NCI-H1092 treated with DMSO at 0.1 percent for 48 hours (cell line): ENCODE data around the gene ABCA13.

Experiments
- DNase-seq: peaks from one replicate; lab custom pipeline; 2025; lab: John Stamatoyannopoulos, UW

ABCA13 gene

DNA sequence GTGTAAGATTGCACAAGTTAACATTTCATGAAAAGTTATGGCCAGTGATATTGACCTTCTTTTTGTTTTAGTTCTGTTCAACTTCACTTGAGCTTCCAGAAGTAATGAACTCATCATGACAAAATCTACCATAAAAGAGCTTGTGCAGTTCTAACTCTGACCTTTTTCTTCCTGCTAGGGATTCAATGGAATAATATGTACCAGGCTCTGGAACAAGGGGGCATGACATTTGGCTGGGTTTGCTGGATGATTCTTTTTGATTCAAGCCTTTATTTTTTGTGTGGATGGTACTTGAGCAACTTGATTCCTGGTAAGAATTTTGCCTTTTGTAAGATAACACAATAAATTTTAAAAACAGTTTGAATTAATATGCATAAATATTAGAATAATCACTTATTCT is 205.0 kb downstream of the ABCA13 start:
- DNase-seq = no peak

GRCh38 chr7:48380921-48381320 is 209.7 kb downstream of the ABCA13 start:
- no peak for DNase-seq

DNA sequence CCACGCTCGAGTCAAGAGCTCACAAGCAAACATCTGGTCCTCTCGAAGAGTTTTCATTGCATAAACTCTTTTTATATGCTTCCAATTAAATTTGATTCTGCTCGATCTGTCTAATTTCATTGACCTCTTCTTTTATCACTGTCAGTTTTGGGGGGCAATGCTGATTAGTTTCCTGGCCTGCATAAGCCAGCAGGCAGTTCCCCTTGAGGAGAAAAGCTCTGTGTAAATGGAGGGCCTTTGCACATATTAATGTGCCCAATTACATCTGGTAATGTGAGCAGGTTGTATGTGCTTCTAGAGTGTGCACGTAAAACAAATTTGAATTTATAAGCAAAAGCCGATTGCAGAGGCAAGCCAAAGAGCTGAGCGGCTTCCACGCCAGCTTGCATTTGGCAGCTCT is 210.3 kb downstream of the ABCA13 start:
- DNase-seq = no peak

DNA sequence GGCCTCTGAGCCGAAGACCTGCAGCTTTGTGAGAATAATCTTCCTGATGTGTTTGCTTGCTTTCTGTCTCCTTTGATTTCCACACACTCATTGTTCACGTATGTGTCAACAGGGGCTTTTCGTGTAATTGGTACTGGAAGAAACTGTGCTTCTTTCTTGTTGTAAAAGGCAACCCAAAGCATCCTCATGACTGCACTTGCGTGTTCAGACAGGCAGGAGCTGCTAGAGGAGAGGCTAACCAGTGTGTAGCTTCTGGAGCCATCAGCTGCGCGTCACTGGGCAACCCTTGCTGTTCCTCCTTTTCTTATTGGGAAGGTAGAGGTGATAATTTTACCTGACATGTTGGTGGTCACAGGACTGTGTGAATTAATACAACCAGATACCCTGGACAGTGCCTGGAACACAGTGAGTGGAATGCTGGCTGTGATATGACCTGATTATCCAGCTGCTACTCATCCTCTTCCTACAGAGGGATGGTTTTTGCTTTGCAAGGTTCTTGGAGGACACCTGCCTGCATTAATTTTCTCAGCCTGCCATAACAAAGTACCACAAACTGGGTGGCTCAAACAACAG is 213.0 kb downstream of the ABCA13 start:
- no peak for DNase-seq

DNA sequence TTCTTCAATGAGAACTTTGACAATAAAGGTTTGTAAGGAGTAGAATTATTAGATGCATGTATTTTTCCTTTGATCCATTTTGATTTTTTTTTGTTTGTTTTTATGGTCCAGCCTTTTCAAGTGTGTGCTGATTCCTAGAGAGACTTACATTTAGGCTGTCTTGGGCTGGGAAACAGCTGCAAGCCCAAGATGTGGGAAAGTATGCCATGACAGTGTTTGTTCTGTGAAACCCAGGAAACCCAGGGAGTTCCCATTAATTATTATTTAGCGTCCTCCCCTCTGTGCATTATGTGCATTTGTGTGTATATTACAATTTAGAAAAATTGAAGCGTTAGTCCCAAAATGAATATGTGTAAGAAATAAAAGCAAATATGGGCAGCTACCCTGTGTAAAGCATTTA is 216.7 kb downstream of the ABCA13 start:
- DNase-seq = no peak

DNA sequence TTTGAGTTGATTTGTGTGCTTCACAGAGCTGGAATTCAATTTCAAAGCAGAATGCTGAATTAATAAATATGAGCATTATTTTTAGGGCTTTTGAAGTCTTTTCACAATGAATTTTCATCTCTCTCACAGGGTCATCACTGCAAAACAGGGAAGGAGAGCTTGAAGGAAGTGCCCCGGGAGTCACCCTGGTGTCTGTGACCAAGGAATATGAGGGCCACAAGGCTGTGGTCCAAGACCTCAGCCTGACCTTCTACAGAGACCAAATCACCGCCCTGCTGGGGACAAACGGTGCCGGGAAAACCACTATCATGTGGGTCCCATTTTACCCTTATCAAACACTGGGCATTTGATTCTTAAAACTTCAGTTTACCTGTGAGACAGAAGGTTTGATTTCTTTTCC is 217.7 kb downstream of the ABCA13 start:
- no peak for DNase-seq

GRCh38 chr7:48389977-48390376 is 218.7 kb downstream of the ABCA13 start:
- DNase-seq = no peak

GRCh38 chr7:48390388-48391327 is 219.4 kb downstream of the ABCA13 start:
- no peak for DNase-seq

GRCh38 chr7:48398191-48398590 is 226.9 kb downstream of the ABCA13 start:
- DNase-seq = no peak

DNA sequence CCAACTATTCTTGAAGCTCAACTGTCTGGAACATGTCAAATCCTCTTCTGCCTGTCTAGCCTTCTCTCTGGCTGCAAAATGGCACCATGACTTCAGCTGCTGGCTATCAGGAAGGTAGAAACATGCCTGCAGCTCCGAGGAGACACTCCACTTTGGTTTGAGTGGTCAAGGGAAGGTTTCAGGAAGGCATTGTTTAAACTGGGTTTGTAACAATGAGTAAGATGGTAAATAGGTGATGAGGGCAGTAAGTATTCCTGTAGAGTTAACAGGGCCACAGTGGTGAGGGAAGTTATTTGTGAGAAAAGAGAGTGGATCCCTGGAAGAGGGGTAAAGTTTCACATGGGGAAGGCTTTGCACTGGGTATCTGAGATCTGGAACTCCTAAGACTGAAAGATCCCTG is 231.5 kb downstream of the ABCA13 start:
- no peak for DNase-seq

GRCh38 chr7:48408731-48409130 is 237.5 kb downstream of the ABCA13 start:
- DNase-seq = no peak

DNA sequence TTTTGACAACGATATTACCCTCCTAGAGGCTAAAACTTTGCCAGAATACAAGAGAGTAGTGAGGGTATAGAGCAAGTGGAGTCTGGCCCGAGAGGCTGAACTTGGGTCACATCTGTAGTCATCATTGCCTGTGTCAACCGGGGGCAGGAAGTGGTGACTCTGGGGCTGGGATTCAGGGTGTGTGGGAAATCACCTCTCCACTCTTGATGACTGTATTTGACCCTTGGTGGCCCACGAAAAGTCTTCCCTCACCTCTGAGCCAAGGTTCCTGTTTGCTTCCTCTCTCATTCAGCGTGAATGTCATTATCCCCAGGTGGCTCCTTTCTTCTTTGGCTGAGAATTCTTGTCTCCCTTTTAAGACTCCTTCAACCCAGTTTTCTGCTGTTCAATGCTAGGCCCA is 240.4 kb downstream of the ABCA13 start:
- no peak for DNase-seq

GRCh38 chr7:48414011-48414732 is 242.9 kb downstream of the ABCA13 start:
- no peak for DNase-seq

DNA sequence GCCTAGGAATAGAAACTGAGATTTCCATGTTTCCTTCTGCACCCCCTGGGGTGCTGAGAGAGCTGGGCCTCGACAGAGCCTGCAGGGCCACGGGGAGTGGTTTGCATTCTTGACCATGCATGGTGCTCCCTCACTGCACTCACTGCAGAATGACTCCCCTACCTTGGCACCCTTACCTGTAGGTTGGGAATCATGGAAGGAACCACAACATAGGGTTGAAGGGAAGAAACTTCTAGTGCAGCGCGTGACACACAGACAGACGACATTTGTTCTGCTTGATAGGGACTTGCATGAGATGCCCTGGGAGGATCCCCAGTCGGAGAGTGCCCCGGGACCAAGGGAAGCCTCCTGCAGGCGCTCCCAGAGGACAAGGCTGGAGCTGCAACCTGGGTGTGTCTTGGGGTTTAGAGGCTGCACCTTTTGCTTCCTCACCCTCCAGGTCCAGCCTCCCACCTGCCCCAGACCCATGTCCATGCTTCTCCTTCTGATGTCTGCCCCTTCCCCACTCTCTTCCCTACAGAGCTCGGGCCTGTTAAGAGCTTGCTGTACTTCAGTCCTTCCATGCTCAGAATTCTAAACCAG is 245.2 kb downstream of the ABCA13 start:
- DNase-seq = no peak

DNA sequence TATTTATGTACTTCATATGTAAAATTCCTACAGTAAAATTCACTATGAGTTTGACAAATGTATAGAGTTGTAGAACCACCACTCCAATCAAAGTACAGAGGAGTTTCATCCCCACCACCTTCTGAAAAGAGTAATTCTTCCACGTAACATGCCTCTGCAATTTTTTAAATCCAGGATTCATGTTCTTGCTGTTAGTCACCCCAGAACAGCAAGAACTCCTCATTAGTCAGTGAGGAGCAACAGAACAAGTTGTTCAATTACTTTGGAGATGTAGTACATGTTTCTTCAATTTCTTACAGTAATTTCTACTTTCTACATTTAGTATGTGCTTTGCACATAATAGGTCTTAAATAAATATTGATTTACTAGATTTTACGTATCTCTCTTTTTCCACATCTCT is 248.1 kb downstream of the ABCA13 start:
- no peak for DNase-seq

GRCh38 chr7:48420206-48420605 is 248.9 kb downstream of the ABCA13 start:
- no peak for DNase-seq

GRCh38 chr7:48421357-48421756 is 250.1 kb downstream of the ABCA13 start:
- no peak for DNase-seq

- peak; percentile 39 for DNase-seq
Observed at GRCh38 chr7:48424731-48425130, 253.5 kb downstream of the ABCA13 start.

- peak; percentile 17 for DNase-seq
Observed at GRCh38 chr7:48426331-48426965, 255.2 kb downstream of the ABCA13 start.

DNA sequence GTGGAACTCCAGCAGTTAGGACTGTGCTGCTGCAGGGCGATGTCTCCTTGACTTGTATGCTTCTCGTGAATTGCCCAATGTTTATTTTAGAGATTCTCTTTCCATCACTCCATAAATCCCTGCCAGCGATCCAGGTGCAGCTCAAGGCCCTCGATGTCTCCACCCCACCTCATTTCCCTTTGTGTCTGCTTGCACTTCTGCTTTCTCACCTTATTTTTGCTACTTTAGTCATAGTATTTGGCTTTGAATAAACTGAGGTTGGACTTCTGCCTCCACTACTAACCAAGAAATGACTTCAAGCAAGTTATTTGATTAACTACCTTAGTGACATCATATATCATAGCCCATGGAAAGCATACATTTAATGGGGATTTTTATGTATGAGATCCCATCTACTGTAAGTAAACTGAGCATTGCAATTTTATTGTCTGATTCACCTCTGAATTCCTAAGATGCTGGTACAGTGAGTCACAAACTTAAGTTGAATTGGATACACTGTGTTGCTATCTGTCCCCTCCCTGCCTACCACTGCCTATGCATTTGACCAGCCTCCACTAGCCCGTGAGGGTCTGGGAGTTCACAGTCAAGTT is 255.8 kb downstream of the ABCA13 start:
- DNase-seq = peak; percentile 53

DNA sequence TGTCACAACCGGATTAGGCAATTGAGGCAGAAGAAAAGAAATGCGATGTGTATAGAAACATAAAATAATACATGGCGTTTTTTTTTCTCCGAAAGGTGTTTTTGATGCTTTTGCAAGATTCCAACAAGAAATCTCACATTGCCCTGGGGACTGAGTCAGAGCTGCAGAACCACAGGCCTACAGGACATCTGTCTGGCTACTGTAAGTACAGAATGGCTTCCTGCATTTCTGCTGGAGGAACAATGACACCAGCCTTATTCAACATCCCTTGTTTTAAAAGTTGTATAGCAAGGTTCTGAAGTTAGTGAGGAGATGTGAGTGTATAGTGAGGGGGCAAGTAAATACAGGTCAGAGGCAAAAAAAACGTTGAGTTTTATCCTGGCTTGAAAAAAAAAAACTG is 256.4 kb downstream of the ABCA13 start:
- no peak for DNase-seq
